NCI-H146 treated with DMSO at 0.1 percent for 48 hours (cell line): ENCODE data around the gene ASPHD2.
"Not testable (repeated sequence)": the region's sequence is repeated elsewhere in the genome, so short reads cannot be mapped to it uniquely, and the experiment has no call there.

ENCODE experiments used
- DNase-seq: peaks from one replicate; lab custom pipeline; 2025; ENCODE audit not compliant: unreplicated experiment; lab: John Stamatoyannopoulos, UW

Gene ASPHD2

DNA sequence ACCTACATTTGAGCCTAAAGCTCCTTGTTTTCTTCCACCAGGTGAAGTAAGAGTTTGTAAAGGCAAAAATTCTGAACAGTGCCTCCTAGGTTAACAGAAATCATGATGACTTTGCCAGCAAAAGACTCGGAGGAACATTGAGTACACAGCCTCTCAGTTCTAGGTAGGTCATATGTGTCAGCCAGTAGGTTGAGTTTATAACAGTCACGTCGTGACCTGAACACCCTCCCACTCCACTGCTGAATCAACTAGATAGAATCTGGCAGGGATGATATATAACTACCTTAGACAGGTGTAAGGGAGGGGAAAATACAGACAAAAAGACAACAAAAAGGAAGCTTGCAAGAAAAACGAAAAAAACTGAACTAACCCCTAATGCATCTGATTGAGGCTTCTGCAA, 12.8 kb upstream of the ASPHD2 start:
- no peak for DNase-seq

DNA sequence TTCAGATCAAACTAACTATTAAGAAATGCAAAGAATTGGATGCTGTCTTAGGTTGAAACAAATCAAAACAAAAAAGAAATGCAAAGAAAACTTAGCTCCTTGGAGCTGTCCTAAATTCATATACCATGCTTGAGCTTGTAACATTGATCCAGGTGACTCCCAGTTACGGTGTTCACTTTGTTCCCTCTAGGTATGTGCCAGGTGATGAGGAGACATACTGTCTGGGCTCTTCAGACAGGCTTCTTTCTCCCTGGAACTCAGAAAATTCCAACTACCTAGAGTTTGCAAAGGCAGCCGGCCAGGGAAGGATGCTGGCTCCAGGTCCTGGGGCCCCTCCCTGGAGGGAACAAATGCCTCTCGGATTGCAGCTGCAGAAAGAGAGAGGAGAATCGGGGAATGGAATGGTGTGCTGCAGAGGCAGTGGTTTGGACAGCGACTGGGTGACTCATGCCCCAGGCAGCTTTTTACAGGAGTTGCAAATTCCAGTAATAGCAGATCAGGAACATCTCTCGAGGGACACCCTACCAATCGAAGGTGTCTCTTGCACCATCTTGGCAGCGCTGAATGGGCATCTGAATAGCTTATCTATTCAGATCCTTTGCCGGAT, 12.3 kb upstream of the ASPHD2 start:
- no peak for DNase-seq

DNA sequence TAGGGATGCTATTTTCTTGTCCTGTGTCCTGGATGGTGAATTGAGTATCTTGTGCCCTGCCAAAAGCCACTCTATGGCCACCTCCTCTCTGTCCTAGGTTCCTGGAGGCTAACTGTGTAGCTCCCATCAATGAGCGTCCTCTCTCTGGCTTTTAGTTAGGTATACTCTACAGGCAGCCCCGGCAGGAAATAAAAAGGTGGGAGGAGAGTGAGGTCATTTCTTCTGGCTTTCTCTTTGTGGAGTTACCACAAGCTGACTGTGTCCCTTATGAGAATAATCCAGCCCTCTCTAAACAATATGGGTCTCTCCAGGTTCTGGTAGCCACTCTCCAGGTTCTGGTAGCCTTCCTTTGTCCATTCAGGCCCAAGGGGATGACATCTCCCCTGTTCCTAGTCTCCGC, 11.7 kb upstream of the ASPHD2 start:
- DNase-seq: no peak

DNA sequence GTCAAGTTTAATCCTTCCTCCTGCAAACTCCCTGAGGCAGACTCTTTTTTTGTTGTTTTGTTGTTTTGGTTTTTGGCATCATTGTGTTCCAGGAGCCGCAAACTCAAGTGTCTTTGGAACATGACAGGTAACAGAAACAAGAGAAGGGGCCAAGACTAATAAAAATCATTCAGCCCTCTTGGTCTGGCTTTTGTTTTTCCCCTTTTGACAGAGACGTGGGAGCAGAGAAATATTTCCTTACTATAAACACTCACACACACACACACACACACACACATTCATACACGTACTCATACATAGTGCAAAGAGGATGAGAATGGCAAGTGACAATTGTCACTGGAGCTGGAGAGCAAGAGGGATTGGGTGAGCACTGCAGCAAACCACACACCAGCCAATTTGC, 10.4 kb upstream of the ASPHD2 start:
- no peak for DNase-seq

DNA sequence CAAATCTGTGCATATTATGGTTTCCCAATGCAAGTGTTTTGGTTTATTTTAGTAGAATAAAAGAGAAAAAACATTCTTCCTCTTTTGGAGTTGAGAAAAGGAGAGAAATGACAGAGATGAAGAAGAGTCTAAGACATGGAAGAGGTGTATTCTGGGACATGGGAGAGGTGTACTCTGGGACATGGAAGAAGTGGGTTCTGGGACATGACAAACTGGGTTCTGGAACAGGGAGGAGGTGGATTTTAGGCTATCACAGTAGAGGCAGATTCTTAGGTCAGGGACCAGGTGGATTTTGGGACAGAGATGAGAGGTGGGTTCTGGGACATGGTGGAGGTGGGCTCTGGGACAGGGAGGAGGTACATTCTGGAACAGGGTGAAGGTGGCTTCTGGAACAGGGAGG, 2.1 kb upstream of the ASPHD2 start:
- no peak for DNase-seq

GRCh38 chr22:26429458-26430286, 612 bp downstream of the ASPHD2 start:
- DNase-seq: no peak

GRCh38 chr22:26430600-26430999, 1.5 kb downstream of the ASPHD2 start:
- no peak for DNase-seq

GRCh38 chr22:26431261-26431995, 2.4 kb downstream of the ASPHD2 start:
- no peak for DNase-seq

DNA sequence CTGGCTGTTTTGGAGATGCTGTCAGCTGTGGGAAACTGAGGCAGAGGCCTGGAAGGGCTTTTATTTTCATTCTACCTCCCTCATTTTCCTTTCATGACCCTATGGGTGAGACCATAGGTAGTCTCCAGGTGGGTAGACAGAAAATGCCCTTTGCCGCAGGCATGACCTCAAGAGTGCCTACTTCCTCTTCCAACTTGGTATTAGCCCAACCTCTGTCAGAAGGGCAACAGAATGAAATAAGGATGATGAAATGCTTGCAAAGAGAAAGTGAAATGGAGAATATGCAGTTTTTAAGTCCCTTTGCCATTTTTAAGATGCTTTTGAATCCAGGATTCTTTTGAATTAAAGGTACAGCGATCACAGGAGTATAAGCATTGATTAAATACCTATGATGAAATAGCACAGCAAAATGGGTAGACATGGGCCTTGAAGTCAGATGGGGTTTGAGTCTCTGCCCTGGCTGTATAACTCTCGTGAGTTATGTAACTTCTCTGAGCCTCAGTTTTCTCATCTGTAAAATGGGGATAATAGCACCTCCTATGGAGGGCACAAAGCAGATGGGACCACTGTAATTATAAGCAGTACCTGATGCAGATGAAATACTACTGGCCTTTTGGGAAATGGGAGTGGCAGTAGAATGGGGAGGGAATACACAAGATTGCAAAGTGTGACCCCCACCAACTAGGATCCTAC, 3.7 kb downstream of the ASPHD2 start:
- DNase-seq: no peak

DNA sequence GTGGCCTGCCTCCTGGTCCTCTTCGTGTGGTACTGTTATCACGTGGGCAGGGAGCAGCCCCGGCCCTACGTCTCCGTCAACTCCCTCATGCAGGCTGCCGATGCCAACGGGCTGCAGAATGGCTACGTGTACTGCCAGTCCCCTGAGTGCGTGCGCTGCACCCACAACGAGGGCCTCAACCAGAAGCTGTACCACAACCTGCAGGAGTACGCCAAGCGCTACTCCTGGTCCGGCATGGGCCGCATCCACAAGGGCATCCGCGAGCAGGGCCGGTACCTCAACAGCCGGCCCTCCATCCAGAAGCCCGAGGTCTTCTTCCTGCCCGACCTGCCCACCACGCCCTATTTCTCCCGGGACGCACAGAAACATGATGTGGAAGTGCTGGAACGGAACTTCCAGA, 4.7 kb downstream of the ASPHD2 start:
- no peak for DNase-seq

GRCh38 chr22:26435327-26436093, 6.5 kb downstream of the ASPHD2 start:
- no peak for DNase-seq

DNA sequence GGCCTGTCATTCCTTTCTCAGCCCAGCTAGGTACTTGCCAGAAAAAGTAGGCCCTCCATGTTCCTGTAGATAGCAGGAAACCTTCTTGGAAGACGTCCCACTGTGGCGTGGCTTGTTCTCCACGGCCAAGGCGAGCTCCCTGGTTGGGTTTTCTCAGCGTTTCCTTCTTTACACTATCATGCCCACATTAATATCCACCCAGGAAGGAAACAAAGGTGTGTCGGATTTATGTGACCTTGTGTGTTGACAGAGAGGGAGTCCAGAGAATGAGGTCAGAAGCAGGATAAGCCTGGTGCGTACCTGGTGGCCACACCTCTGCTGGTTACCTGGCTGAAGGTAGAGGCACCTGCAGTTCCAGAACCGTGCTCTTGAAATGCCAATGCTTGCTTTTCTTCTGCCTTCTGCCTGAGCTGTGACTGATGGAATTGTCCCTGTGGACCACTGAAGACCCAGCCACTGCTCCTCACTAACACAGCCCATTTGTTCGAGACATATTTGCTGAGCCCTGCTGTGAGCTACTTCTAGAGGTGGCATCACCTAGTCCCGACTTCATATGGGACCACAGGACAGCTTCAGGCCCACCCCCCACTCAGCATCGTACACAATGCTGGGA, 7.9 kb downstream of the ASPHD2 start:
- no peak for DNase-seq

DNA sequence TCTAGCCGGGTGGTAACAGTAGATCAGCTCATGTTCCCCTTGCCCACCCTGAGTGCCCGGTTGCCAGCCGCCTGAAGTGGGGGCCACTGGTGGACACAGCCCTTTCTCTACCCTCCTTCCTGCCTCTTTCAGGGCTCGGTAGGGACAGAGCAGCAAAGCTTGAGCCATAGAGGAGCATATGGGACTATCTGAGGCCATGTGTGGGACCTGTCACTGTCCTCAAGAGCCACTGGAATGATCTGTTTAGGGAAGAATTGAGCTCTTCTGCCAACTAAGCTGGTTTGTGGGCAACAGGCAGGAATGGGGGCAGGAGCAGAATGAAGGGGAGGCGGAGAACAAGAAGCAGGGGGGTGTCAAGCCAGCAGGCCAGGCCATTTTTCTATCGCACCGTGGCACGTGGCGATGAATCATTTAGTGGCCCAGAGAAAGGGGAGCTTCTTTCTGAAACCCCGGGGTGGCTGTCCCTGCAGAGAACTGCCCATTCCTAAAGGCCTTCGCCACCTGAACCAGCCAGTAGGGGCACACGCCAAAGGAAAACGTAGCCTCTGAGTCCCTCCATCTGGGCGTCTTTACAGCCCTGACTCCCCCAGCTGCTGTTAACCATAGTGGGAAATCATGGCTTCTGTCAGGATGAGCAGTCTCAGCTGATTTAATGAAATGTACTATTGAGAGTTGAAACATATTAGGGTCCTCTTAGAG, 8.8 kb downstream of the ASPHD2 start:
- DNase-seq: no peak

DNA sequence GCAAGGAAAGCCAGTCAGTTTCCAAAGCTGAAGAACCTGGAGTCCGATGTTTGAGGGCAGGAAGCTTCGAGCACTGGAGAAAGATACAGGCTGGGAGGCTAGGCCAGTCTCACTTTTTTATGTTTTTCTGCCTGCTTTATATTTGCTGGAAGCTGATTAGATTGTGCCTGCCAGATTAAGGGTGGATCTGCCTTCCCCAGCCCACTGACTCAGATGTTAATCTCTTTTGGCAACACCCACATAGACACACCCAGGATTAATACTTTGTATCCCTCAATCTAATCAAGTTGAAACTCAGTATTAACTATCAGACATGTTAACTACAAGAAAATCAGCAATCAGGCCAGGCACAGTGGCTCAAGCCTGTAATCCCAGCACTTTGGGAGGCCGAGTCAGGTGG, 9.7 kb downstream of the ASPHD2 start:
- DNase-seq: not testable (repeated sequence)

- DNase-seq: no peak
Observed at GRCh38 chr22:26439559-26439958, 10.5 kb downstream of the ASPHD2 start.

DNA sequence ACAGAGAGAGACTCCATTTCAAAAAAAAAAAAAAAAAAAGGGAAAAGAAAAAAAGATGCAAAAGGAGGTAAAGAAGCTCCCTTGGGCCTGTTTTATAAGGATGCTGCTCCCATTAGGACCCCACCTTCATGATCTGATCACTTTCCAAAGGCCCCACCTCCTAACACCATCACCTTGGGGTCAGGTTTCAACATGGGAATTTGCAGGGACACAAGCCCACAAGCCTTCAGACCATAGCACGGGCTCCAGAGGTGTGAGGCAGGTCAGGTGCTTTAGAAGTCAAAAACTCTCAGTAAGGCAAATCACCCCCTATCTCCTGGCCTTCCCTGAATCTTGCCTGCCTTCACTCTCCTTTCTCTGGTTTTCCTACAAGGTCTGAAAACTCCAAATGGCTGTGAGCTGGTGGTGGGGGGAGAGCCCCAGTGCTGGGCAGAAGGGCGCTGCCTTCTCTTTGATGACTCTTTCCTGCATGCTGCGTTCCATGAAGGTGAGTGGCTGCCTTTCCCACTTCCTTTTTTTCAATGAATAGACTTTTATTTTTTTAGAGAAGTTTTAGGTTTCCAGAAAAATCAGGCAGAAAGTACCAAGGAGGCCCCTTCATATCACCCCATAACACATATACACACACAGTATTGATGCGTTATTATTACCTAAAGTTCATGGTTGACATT, 13.2 kb downstream of the ASPHD2 start:
- no peak for DNase-seq

DNA sequence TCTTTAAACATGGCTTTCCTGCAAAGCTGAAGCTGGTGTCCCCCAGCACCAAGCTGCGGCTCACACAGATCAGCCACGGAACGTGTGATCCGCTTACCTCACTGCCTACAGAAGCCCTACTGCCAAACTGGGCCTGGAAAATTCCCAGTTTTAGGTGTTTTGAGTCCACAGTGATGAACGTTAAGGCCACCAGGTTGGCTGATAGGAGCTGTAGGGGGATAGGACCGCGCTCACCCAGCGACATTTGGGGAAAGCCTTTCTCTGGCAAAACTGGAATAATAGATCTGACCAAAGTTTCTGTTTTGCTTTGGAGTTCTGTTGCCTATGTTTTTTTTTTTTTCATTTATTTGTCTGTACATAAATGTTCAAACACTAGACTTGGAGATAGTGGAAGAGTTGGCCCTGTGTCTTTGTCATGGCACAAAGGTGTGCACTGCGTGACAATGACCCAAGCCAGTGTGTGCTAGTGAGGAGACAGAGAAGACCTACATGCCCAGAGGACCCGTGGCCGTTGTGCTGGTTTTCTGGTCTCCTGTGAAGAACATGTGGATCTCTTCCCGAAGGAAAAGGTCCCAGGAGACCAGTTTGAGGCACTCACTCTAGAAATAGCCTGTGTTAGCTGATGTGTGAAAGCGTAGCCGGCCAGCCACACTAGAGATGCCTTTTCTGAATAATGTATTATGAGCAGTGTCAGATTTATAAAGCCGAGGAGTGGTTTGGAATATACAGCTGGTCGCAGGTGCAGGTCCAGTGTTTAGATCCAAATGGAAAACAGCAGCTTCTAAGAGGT, 15.0 kb downstream of the ASPHD2 start:
- DNase-seq: no peak

- no peak for DNase-seq
Observed at GRCh38 chr22:26444777-26445176, 15.7 kb downstream of the ASPHD2 start.
